Ovary (tissue), 3 donors: Measurements from ENCODE around the gene DRAXIN.

Experiments
- EP300 ChIP-seq: sonication (generic); formaldehyde crosslinking; IDR thresholded peaks from one replicate; pipeline ENCODE4 v1.6.1; 2017; ENCODE audit warnings: antibody characterized with exemption
- POLR2A ChIP-seq: fragments of 450-650 bp; IDR thresholded peaks from one replicate; pipeline ENCODE4 v1.6.1; 2017; ENCODE audit warnings: antibody characterized with exemption, mild to moderate bottlenecking, moderate library complexity
- TF ChIP-seq, protein P1 (sequence below), 3 donors: fragments of 450-650 bp in 2 of 3; fragments of 200-600 bp in 1 of 3; IDR thresholded peaks; one replicate each; pipeline versions ENCODE4 v1.5.1 to v1.8.0; 2016 to 2022; ENCODE audit warnings: antibody characterized with exemption in 3 of 3, mild to moderate bottlenecking in 1 of 3
- donor health status: DM: no; HTN: no; CAD: no.

DNA sequence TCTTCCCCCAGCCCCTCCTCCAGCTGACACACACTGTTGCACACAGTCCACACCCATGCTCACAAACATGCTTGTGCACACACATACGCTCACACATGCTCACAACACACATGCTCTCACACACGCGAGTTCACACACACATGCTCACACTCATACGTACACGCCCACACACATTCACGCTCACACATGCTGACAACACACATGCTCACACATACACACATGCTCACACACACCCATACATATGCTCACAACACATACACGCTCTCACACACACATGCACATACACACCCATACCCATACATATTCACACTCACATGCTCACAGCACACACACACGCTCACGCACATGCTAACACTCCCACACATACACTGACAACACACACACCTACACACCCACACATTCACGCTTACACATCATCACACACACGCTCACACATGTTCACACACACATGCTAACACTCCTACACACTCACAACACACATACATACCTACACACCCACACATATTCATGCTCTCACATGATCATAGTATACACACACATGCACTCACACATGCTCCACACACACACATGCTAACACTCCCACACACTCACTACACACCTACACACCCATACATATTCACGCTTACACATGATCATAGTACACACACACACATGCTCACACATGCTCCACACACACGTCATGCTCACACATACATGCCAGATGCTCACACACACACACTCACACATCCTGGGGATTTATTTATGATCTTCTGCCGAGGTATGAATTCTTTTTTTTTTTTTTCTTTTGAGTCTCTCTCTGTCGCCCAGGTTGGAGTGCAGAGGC is 10.7 kb downstream of the DRAXIN start:
- TF ChIP-seq, protein P1, sequence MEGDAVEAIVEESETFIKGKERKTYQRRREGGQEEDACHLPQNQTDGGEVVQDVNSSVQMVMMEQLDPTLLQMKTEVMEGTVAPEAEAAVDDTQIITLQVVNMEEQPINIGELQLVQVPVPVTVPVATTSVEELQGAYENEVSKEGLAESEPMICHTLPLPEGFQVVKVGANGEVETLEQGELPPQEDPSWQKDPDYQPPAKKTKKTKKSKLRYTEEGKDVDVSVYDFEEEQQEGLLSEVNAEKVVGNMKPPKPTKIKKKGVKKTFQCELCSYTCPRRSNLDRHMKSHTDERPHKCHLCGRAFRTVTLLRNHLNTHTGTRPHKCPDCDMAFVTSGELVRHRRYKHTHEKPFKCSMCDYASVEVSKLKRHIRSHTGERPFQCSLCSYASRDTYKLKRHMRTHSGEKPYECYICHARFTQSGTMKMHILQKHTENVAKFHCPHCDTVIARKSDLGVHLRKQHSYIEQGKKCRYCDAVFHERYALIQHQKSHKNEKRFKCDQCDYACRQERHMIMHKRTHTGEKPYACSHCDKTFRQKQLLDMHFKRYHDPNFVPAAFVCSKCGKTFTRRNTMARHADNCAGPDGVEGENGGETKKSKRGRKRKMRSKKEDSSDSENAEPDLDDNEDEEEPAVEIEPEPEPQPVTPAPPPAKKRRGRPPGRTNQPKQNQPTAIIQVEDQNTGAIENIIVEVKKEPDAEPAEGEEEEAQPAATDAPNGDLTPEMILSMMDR (IDR thresholded peaks at IDR 0.05), result no peak
- no peak for TF ChIP-seq POLR2A
- no peak for TF ChIP-seq EP300
